Astrocyte (in vitro differentiated cells and primary cell): ENCODE results near the gene KBTBD4.
"Not testable (repeated sequence)": the region's sequence is repeated elsewhere in the genome, so short reads cannot be mapped to it uniquely, and the experiment has no call there.

Experiments
- EZH2 ChIP-seq: IDR thresholded peaks from 2 replicates; pipeline ENCODE4 v1.6.1; 2012; ENCODE audit warnings: mild to moderate bottlenecking, low read length, inconsistent platforms; ENCODE audit not compliant: insufficient read depth
- TF ChIP-seq, protein P1 (sequence below): IDR thresholded peaks from 2 replicates; pipeline ENCODE4 v1.5.1; 2011; ENCODE audit warnings: low read depth, mild to moderate bottlenecking, inconsistent platforms, low read length, moderate library complexity; ENCODE audit not compliant: insufficient read depth

- TF ChIP-seq, protein P1, sequence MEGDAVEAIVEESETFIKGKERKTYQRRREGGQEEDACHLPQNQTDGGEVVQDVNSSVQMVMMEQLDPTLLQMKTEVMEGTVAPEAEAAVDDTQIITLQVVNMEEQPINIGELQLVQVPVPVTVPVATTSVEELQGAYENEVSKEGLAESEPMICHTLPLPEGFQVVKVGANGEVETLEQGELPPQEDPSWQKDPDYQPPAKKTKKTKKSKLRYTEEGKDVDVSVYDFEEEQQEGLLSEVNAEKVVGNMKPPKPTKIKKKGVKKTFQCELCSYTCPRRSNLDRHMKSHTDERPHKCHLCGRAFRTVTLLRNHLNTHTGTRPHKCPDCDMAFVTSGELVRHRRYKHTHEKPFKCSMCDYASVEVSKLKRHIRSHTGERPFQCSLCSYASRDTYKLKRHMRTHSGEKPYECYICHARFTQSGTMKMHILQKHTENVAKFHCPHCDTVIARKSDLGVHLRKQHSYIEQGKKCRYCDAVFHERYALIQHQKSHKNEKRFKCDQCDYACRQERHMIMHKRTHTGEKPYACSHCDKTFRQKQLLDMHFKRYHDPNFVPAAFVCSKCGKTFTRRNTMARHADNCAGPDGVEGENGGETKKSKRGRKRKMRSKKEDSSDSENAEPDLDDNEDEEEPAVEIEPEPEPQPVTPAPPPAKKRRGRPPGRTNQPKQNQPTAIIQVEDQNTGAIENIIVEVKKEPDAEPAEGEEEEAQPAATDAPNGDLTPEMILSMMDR, result not testable (repeated sequence)
- not testable (repeated sequence) for TF ChIP-seq EZH2
Observed at GRCh38 chr11:47526032-47526431, 52.7 kb downstream of the KBTBD4 start.
